ENCODE results near the gene KIAA1217.

DNA sequence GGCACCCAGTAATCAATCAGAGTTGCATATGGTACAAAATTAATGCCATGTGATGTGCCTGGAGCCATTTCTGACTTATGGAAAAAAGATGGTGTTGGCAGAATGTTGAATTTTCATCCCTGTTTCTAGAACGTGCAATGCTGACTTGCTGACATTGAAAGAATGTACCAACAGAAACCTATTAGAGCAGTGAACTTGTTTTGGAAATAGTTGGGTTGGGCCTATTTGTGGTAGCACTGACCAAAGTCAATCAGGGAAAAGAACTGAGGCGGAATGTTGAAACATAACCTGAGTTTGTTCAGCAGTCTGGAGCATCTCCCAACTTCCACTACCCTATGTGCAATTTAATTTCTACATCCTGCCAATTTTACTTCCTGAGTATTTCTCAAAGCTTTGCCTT lies 11.7 kb upstream of the KIAA1217 start:
- no peak for TF ChIP-seq POLR2AphosphoS5 (IDR thresholded peaks at IDR 0.05; ENCODE audit: low read depth, low read length)
- TF ChIP-seq, protein P1, sequence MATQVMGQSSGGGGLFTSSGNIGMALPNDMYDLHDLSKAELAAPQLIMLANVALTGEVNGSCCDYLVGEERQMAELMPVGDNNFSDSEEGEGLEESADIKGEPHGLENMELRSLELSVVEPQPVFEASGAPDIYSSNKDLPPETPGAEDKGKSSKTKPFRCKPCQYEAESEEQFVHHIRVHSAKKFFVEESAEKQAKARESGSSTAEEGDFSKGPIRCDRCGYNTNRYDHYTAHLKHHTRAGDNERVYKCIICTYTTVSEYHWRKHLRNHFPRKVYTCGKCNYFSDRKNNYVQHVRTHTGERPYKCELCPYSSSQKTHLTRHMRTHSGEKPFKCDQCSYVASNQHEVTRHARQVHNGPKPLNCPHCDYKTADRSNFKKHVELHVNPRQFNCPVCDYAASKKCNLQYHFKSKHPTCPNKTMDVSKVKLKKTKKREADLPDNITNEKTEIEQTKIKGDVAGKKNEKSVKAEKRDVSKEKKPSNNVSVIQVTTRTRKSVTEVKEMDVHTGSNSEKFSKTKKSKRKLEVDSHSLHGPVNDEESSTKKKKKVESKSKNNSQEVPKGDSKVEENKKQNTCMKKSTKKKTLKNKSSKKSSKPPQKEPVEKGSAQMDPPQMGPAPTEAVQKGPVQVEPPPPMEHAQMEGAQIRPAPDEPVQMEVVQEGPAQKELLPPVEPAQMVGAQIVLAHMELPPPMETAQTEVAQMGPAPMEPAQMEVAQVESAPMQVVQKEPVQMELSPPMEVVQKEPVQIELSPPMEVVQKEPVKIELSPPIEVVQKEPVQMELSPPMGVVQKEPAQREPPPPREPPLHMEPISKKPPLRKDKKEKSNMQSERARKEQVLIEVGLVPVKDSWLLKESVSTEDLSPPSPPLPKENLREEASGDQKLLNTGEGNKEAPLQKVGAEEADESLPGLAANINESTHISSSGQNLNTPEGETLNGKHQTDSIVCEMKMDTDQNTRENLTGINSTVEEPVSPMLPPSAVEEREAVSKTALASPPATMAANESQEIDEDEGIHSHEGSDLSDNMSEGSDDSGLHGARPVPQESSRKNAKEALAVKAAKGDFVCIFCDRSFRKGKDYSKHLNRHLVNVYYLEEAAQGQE (IDR thresholded peaks at IDR 0.05; ENCODE audit: insufficient read depth in 1 of 2, low read depth in 2 of 2, low read length in 2 of 2), result no peak

All from PFSK-1 (cell line).